Lower lobe of right lung (tissue), 2 donors: ENCODE results near the gene WWP2. TPM values are rescaled to one million over a fixed set of nuclear protein-coding genes. Genes with fewer than 3 reads are reported as not detected.

ENCODE experiments used
- ATAC-seq, 2 donors: fragments of 200-7000 bp; cut with Tn5 transposase; one replicate each; pipeline ENCODE4 v1.9.1; 2020 to 2022; ENCODE audit warnings: mild to moderate bottlenecking in 2 of 2, moderate library complexity in 2 of 2
- DNase-seq: peaks from one replicate; pipeline ENCODE4 v3.0.0-alpha.2; 2020
- H3K27ac ChIP-seq: fragments of 200-600 bp; one replicate; pipeline ENCODE4 v1.8.0; 2022
- H3K27me3 ChIP-seq: fragments of 200-600 bp; one replicate; pipeline ENCODE4 v1.8.0; 2022; ENCODE audit warnings: low read depth
- H3K36me3 ChIP-seq: fragments of 200-600 bp; one replicate; pipeline ENCODE4 v1.8.0; 2022; ENCODE audit warnings: mild to moderate bottlenecking
- H3K4me1 ChIP-seq: fragments of 200-600 bp; one replicate; pipeline ENCODE4 v1.8.0; 2022
- H3K4me3 ChIP-seq: fragments of 200-600 bp; one replicate; pipeline ENCODE4 v1.8.0; 2022; ENCODE audit warnings: mild to moderate bottlenecking
- H3K9me3 ChIP-seq: fragments of 200-600 bp; one replicate; pipeline ENCODE4 v1.8.0; 2022
- CTCF ChIP-seq: fragments of 200-600 bp; IDR thresholded peaks from one replicate; pipeline ENCODE4 v1.8.0; 2022; ENCODE audit warnings: antibody characterized with exemption, mild to moderate bottlenecking
- intact Hi-C: fragments of 100-400 bp; cut with DNase I; formaldehyde crosslinking; loops from one replicate; pipeline ENCODE4 v1.11.0; 2022
- total RNA-seq: library from RNA; stranded (reverse); fragmentation: NEBNext Ultra II Directional; extraction: Animal tissue kit (Norgen Biotek cat#: 25700); gene quantifications from one replicate; pipeline ENCODE4 v1.2.1, GENCODE V29; 2021
- donor health status: DM: no; HTN: yes; CAD: no; lungs with severe emphysema.

WWP2 gene
- total RNA-seq, 1 donor from 2014 or later: 83.7 TPM

DNA sequence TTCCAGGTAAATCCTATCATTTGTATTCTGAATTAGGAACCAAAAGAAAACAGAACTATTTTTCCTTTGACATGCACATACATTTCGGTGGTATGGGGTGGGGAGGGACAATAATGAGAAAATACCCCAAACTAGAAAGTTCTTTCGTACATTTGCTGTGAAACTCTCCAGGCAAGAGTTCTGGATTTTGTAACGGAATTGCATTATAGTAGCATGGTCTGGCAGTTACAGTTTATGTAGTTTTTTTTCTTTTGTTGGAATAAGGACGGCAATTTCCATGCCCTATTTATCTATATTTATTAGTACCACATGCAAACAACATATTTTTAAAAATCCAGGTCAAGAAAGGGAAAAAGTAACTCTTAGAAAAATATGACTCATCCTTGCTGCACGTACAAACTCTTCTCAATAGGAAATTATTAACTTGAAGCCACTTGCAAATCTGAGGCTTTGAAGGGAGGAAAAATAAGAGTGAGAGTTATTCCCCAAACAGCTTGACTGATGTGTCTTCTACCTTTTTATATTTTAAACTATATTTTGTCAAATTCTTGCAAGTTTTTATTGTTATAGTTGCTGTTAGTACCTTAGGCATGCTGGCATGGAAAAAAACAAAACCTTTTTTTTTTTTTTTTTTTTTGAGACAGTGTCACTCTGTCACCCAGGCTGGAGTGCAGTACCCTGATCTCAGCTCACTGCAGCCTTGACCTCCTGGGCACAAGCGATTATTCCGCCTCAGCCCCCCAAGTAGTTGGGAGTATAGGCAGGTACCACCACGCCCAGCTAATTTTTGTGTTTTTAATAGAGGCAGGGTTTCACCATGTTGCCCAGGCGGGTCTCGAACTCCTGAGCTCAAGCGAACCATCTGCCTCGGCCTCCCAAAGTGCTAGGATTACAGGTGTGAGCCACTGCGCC lies 69.3 kb downstream of the WWP2 start:
- H3K27me3 ChIP-seq: no peaks in the 10 kb centered on the region
- H3K4me3 ChIP-seq: no peak overlapping the region
- DNase-seq (no peak), ATAC-seq (peak; percentile 48 to 79)
- no peaks in the 10 kb centered on the region for H3K9me3 ChIP-seq
- intact Hi-C loops: no loop called here
- H3K27ac ChIP-seq: no peak overlapping the region
- no peak for TF ChIP-seq CTCF
- peaks cover 6% of the 10 kb centered on the region for H3K36me3 ChIP-seq
- peaks cover 33% of the 10 kb centered on the region for H3K4me1 ChIP-seq

DNA sequence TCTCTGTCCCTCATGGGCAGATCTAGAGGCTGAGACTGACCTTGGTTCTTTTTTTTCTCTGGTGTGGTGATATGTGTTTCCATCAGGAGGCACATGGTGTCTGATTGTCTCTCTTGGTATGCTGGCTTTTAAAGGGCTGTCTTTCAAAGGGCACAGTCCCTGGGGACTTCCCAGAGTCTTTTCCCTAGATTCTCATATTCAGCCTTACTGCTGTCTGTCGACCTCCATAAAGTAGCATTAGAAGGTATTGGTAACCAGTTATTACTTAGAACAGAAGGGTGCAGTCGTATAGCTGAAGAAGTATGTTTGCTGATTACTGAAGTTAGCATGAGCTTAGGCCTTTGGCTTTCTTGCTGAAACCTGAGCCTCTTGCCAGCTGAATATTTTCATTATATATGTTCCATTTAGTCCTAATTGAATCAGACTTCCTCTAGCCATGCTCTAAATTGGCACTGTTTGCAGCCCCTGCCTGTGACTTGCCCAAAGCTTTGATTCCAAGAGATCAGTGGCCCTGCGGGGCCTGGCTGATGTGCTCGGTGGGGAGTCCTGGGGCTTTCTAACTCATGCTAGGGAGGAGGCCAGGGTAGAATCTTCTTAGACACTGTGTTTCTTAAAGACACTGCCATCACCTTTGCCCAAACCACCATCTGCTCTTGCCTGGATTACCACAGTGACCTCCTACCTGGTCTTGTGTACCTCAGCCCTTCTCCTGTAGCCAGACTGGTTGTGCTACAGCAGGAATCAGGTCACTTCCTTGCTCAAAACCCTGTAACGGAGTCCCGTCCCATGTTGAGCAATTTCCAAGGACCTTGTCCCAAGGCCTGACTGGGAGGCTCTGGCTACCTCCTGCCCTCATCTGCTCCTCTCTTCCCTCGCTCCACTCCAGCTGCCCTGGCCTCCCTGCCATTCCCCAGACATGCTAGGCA lies 71.5 kb downstream of the WWP2 start:
- H3K36me3 ChIP-seq: peaks cover 2% of the 10 kb centered on the region
- no peaks in the 10 kb centered on the region for H3K27me3 ChIP-seq
- no peak overlapping the region for H3K27ac ChIP-seq
- H3K4me3 ChIP-seq: no peak overlapping the region
- DNase-seq (no peak), ATAC-seq (peak; percentile 38 to 52)
- TF ChIP-seq CTCF: no peak
- peaks cover 40% of the 10 kb centered on the region for H3K4me1 ChIP-seq
- intact Hi-C loops: no loop called here
- no peaks in the 10 kb centered on the region for H3K9me3 ChIP-seq

DNA sequence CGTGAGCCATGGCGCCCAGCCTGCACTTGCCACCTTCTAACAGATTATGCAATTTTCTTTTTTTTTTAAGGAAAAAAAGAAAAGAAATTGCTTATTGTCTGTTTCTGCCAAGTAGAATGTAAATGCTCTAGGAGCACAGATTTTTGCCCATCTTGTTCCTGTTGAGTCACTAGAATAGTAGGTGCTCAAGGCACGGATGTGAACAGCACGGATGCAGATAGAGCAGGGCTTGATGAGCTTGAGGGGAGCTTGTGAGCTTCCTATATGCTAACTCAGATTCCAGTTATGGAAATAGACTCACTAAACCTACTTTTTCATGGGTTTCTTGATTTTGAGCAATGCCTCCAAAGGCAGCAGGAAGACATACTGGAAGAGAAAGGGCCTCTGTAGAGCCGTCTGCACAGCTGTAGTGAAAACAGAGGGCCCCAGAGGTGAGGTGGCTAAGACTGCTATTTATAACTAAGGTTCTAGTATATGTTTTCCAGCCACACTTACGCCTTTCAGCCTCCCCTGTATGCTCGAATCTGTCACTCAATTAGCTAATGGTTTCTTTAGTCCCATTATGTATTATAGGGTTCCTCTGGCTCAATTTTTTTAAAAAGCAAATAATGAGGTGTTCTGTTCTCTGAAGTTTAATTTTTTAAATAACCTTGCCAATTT lies 72.8 kb downstream of the WWP2 start:
- H3K27ac ChIP-seq: no peak overlapping the region
- no peak overlapping the region for H3K4me3 ChIP-seq
- ATAC-seq: no peak
- H3K9me3 ChIP-seq: no peaks in the 10 kb centered on the region
- no peak for DNase-seq
- intact Hi-C loops: no loop called here
- peaks cover 2% of the 10 kb centered on the region for H3K36me3 ChIP-seq
- peaks cover 51% of the 10 kb centered on the region for H3K4me1 ChIP-seq
- TF ChIP-seq CTCF: no peak
- H3K27me3 ChIP-seq: no peaks in the 10 kb centered on the region

GRCh38 chr16:69836257-69836656 lies 74.1 kb downstream of the WWP2 start:
- peaks cover 13% of the 10 kb centered on the region for H3K36me3 ChIP-seq
- no peak overlapping the region for H3K27ac ChIP-seq
- ATAC-seq: no peak
- no peaks in the 10 kb centered on the region for H3K27me3 ChIP-seq
- peaks cover 50% of the 10 kb centered on the region for H3K4me1 ChIP-seq
- intact Hi-C loops: no loop called here
- H3K9me3 ChIP-seq: no peaks in the 10 kb centered on the region
- no peak for TF ChIP-seq CTCF
- no peak for DNase-seq
- no peak overlapping the region for H3K4me3 ChIP-seq

GRCh38 chr16:69837380-69837779 lies 75.2 kb downstream of the WWP2 start:
- no peak for TF ChIP-seq CTCF
- no peak for ATAC-seq

More at GRCh38 chr16:69837380-69837779, 75.2 kb downstream of the WWP2 start:
- DNase-seq: no peak
- Histone ChIP-seq H3K4me3 (no peak overlapping the region), H3K36me3 (peaks cover 24% of the 10 kb centered on the region), H3K27me3 (no peaks in the 10 kb centered on the region), H3K27ac (no peak overlapping the region), H3K9me3 (no peaks in the 10 kb centered on the region), H3K4me1 (peaks cover 47% of the 10 kb centered on the region)
- intact Hi-C loops: no loop called here
